Activated CD8-positive, alpha-beta T cell treated with anti-CD3 and anti-CD28 coated beads for 36 hours (primary cell): ENCODE data around the gene KLHL22. TPM values are rescaled to one million over a fixed set of nuclear protein-coding genes. Genes with fewer than 3 reads are reported as not detected.

Source experiments
- ATAC-seq: fragments of 200-7000 bp; cut with Tn5 transposase; one replicate; pipeline ENCODE4 v1.10.0; 2021; ENCODE audit warnings: mild to moderate bottlenecking, moderate library complexity
- CTCF ChIA-PET: fragments of 350-600 bp; sonication (Branson Sonifier 250); formaldehyde crosslinking; loops from one replicate; lab custom pipeline; 2021; ENCODE audit warnings: antibody characterized with exemption; lab: Charles Lee
- POLR2A ChIA-PET: fragments of 350-600 bp; sonication (Branson Sonifier 250); formaldehyde crosslinking; loops from one replicate; lab custom pipeline; 2021; ENCODE audit warnings: antibody characterized with exemption; lab: Charles Lee
- DNase-seq: peaks from one replicate; pipeline ENCODE4 v3.0.0-alpha.2; 2020
- H3K27ac Mint-ChIP-seq: one replicate; pipeline ENCODE4 v1.8.0; 2021; ENCODE audit warnings: mild to moderate bottlenecking, mixed read lengths
- H3K27me3 Mint-ChIP-seq: one replicate; pipeline ENCODE4 v1.8.0; 2021; ENCODE audit warnings: mixed read lengths
- H3K36me3 Mint-ChIP-seq: one replicate; pipeline ENCODE4 v1.8.0; 2021; ENCODE audit warnings: low read depth, mixed read lengths
- H3K4me1 Mint-ChIP-seq: one replicate; pipeline ENCODE4 v1.8.0; 2021; ENCODE audit warnings: low read depth, mixed read lengths
- H3K4me3 Mint-ChIP-seq: one replicate; pipeline ENCODE4 v1.8.0; 2021; ENCODE audit warnings: mild to moderate bottlenecking, moderate library complexity, mixed read lengths
- H3K9me3 Mint-ChIP-seq: one replicate; pipeline ENCODE4 v1.8.0; 2021; ENCODE audit warnings: mixed read lengths
- intact Hi-C: fragments of 100-400 bp; cut with micrococcal nuclease; formaldehyde crosslinking; loops from one replicate; pipeline ENCODE4 v1.10.0; 2022
- total RNA-seq, 2 experiments: library from RNA; stranded (reverse); gene quantifications; one replicate each; pipeline ENCODE4 v1.2.3, GENCODE V29; 2021
- TF ChIP-seq, protein P1 (sequence below): fragments of 200-600 bp; IDR thresholded peaks from one replicate; pipeline ENCODE4 v1.8.0; 2022; ENCODE audit warnings: antibody characterized with exemption, mild to moderate bottlenecking

KLHL22 gene
- total RNA-seq, 2 experiments from 2014 or later = 16.3 to 17.9 TPM

DNA sequence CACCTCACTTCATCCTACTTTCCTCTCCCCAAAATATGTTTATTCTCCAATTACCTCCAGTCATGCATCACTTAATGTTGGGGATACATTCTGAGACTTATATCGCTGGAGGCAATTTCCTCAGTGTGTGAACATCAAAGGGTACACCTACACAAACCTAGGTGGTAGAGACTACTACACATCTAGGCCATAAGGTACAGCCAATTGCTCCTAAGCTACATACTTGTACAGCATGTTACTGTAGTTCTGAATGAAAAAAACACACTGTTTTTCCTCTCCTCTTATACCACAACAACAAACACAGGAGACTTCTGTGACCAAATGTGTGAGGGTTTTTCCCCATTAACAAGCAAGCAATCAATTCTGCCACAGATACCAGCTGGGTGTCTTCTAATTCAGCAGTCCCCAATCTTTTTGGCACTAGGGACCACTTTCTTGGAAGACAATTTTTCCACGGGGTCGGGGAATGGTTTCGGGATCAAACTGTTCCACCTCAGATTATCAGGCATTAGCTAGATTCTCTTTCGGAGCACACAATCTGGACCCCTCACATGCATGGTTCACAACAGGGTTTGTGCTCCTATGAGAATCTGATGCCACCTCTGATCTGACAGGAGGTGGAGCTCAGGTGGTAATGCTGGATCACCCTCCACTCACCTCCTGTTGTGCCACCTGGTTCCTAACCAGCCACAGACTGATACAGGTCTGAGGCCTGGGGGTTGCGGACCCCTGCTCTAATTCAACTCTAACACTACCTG lies 5.2 kb downstream of the KLHL22 start:
- peaks cover 5% of the 10 kb centered on the region for H3K36me3 Mint-ChIP-seq
- H3K27ac Mint-ChIP-seq = no peak overlapping the region
- ATAC-seq = peak; percentile 59
- TF ChIP-seq, protein P1, sequence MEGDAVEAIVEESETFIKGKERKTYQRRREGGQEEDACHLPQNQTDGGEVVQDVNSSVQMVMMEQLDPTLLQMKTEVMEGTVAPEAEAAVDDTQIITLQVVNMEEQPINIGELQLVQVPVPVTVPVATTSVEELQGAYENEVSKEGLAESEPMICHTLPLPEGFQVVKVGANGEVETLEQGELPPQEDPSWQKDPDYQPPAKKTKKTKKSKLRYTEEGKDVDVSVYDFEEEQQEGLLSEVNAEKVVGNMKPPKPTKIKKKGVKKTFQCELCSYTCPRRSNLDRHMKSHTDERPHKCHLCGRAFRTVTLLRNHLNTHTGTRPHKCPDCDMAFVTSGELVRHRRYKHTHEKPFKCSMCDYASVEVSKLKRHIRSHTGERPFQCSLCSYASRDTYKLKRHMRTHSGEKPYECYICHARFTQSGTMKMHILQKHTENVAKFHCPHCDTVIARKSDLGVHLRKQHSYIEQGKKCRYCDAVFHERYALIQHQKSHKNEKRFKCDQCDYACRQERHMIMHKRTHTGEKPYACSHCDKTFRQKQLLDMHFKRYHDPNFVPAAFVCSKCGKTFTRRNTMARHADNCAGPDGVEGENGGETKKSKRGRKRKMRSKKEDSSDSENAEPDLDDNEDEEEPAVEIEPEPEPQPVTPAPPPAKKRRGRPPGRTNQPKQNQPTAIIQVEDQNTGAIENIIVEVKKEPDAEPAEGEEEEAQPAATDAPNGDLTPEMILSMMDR = no peak
- DNase-seq = no peak
- intact Hi-C loops = loop anchor here (10.0 kb wide), 1 partner anchor 56 kb away; the partner anchor contains the start of gene SCARF2
- no peak overlapping the region for H3K4me3 Mint-ChIP-seq
- H3K4me1 Mint-ChIP-seq = peaks cover 54% of the 10 kb centered on the region
- H3K27me3 Mint-ChIP-seq = no peaks in the 10 kb centered on the region
- POLR2A ChIA-PET = interaction anchor here (1.1 to 1.4 kb wide), 2 partner anchors 26 to 56 kb away, joined by 3 to 5 read pairs; no protein-coding TSS in a partner anchor
- CTCF ChIA-PET = interaction anchor here (1.4 kb wide), 1 partner anchor 21 kb away, joined by 3 read pairs; no protein-coding TSS in a partner anchor
- H3K9me3 Mint-ChIP-seq = no peaks in the 10 kb centered on the region

DNA sequence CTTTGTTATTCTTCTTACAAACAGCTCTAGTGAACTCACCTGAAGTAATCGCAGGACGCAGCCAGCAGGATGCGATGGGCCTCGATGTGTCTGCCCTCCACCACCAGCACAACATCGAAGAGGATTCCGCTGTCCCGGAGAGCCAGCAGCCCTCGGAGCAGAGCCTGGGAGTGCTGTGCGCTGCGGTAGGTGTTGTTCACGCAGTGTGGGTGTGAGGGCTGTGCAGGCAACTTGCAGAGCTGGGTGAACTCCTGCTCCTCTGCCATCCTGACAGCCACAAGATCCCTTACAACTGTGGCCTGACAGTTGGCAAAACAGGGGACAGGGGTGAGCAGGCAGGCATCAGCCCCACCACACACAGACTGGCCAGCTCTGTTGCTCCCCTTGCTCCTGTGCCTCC lies 6.6 kb downstream of the KLHL22 start:
- no peak for DNase-seq
- TF ChIP-seq, protein P1 = no peak
- Mint-ChIP-seq H3K36me3 (peaks cover 8% of the 10 kb centered on the region), H3K4me3 (no peak overlapping the region), H3K9me3 (no peaks in the 10 kb centered on the region), H3K27ac (no peak overlapping the region), H3K4me1 (peaks cover 46% of the 10 kb centered on the region), H3K27me3 (no peaks in the 10 kb centered on the region)
- ChIA-PET POLR2A (interaction anchor here (0.6 to 1.0 kb wide), 3 partner anchors 47 to 111 kb away, joined by 3 to 4 read pairs (median 3); no protein-coding TSS in a partner anchor), CTCF (interaction anchor here (1.4 kb wide), 1 partner anchor 20 kb away, joined by 3 read pairs; no protein-coding TSS in a partner anchor)
- ATAC-seq = no peak
- intact Hi-C loops = no loop called here

DNA sequence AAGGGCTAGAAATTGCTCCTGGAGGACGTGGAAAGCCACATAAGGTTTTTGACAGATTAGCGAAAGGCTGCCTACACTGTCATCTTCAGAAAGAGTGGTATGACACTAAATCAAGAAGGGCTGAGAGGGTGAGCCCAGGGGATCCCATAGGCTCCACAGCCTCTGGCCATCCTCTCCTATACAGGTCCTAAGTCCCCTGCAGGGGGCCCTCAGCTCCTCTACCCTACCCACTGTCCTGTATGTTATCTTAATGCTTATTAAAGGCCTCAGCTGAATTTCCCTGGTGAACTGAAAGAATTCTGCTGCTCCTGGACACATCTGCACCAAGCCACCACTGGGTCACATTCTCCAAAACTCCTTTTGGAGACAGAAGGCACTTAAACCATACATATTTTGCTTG lies 7.9 kb downstream of the KLHL22 start:
- intact Hi-C loops = no loop called here
- POLR2A ChIA-PET = no interaction called here
- H3K27ac Mint-ChIP-seq = no peak overlapping the region

DNA sequence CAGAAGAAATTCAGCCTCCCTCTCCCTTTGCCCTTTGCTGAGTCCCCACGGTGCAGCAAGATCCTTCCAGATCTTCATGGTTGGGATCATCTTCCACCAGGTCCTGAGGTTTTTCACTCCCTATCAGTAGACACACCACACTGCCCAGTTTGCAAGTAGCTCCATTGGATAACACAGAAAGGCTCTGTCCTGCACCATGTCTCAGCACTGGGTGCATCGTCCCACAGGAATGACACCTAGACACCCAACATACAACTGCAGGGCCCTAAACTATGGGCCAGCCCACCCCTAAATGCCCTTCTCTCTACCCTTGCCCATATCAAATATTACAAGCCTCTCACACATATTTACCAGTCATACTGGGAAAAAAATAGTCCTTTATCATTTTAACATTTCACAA lies 9.4 kb downstream of the KLHL22 start:
- ChIA-PET POLR2A (interaction anchor here (0.6 kb wide), 1 partner anchor 400 kb away, joined by 3 read pairs; no protein-coding TSS in a partner anchor), CTCF (no interaction called here)
- H3K27me3 Mint-ChIP-seq = no peaks in the 10 kb centered on the region
- H3K4me1 Mint-ChIP-seq = peaks cover 25% of the 10 kb centered on the region
- intact Hi-C loops = no loop called here
- no peak overlapping the region for H3K4me3 Mint-ChIP-seq
- TF ChIP-seq, protein P1 = no peak
- no peak for DNase-seq
- no peak overlapping the region for H3K27ac Mint-ChIP-seq
- no peaks in the 10 kb centered on the region for H3K9me3 Mint-ChIP-seq
- peaks cover 15% of the 10 kb centered on the region for H3K36me3 Mint-ChIP-seq
- ATAC-seq = no peak

More for the DNA sequence above, 7.9 kb downstream of the KLHL22 start:
- Mint-ChIP-seq H3K27me3 (no peaks in the 10 kb centered on the region), H3K9me3 (no peaks in the 10 kb centered on the region), H3K4me3 (no peak overlapping the region), H3K36me3 (peaks cover 15% of the 10 kb centered on the region), H3K4me1 (peaks cover 37% of the 10 kb centered on the region)
- TF ChIP-seq, protein P1 = no peak
- DNase-seq (no peak), ATAC-seq (no peak)
- CTCF ChIA-PET = interaction anchor here (1.1 kb wide), 1 partner anchor 70 kb away, joined by 3 read pairs; no protein-coding TSS in a partner anchor
